ENCODE results near the gene E2F6. TPM values are rescaled to one million over a fixed set of nuclear protein-coding genes. Genes with fewer than 3 reads are reported as not detected.

Gene E2F6
- total and polyA plus RNA-seq, 2 of the 4 experiments (the other 2 are of a cell fraction): 8.2 to 10.9 TPM

- CTCF ChIA-PET: no interaction called here
- no CpG with 5 or more reads among the region's 5 CpGs for WGBS, 2 experiments (ENCODE audit: extremely low coverage in 2 of 2, insufficient read length in 1 of 2)
- no peak for TF ChIP-seq CTCF (conservative IDR thresholded peaks at IDR 0.05; ENCODE audit: low read depth, low read length)
- TF ChIP-seq MAFK (IDR thresholded peaks at IDR 0.05; ENCODE audit: low read depth, low read length): no peak
- no peak for TF ChIP-seq NFE2L2 (IDR thresholded peaks at IDR 0.05; ENCODE audit: low read depth, low read length)
- no peak for TF ChIP-seq ELK1 (IDR thresholded peaks at IDR 0.05; ENCODE audit: borderline replicate concordance, low read depth, low read length)
- TF ChIP-seq BHLHE40 (IDR thresholded peaks at IDR 0.05; ENCODE audit: low read depth, low read length): no peak
- no peak for TF ChIP-seq SMC3 (IDR thresholded peaks at IDR 0.05; ENCODE audit: low read depth, low read length)
- no peak for TF ChIP-seq CHD1 (IDR thresholded peaks at IDR 0.05; ENCODE audit: low read depth, low read length)
- no peak for TF ChIP-seq USF2 (IDR thresholded peaks at IDR 0.05; ENCODE audit: low read depth, low read length)
- TF ChIP-seq RFX5 (IDR thresholded peaks at IDR 0.05; ENCODE audit: low read depth, low read length): no peak
- TF ChIP-seq RCOR1 (IDR thresholded peaks at IDR 0.05; ENCODE audit: insufficient replicate concordance, low read length): no peak
- TF ChIP-seq MAZ (IDR thresholded peaks at IDR 0.05; ENCODE audit: borderline replicate concordance, low read depth, low read length): no peak
- no peak for TF ChIP-seq CEBPB (IDR thresholded peaks at IDR 0.05; ENCODE audit: low read depth, low read length)
- TF ChIP-seq FOS (IDR thresholded peaks at IDR 0.05; ENCODE audit: low read depth, low read length): no peak
- no peak for TF ChIP-seq POLR2A (IDR thresholded peaks at IDR 0.05; ENCODE audit: low read depth, low read length)
These were observed 24.2 kb upstream of the E2F6 start for GRCh38 chr2:11490194-11490593.

More at GRCh38 chr2:11490194-11490593, 24.2 kb upstream of the E2F6 start:
- POLR2A ChIA-PET (ENCODE audit: unreplicated experiment): no interaction called here
- Histone ChIP-seq H4K5ac (ENCODE audit: low read depth, low read length) (no peak overlapping the region), H3K23ac (ENCODE audit: low read depth, low read length) (no peak overlapping the region), H3K4ac (ENCODE audit: low read depth, low read length) (no peak overlapping the region), H3K27me3 (ENCODE audit: control insufficient read depth, insufficient read depth, low read length) (peaks cover 54% of the 10 kb centered on the region), H3K56ac (ENCODE audit: extremely low read depth, insufficient read depth, low read length) (no peak overlapping the region), H3K36me3 (ENCODE audit: control insufficient read depth, insufficient read depth, low read length) (no peaks in the 10 kb centered on the region), H3K18ac (ENCODE audit: low read depth, low read length) (no peak overlapping the region), H2BK15ac (ENCODE audit: low read depth, low read length) (no peak overlapping the region), H2AK5ac (ENCODE audit: low read depth, low read length) (no peak overlapping the region), H3K79me1 (ENCODE audit: low read depth in 1 of 2, low read length in 2 of 2) (no peaks in the 10 kb centered on the region), H3K9me3 (ENCODE audit: control insufficient read depth, insufficient read depth, low read length) (no peaks in the 10 kb centered on the region), H3K9ac (ENCODE audit: low read depth, low read length) (no peak overlapping the region), H4K20me1 (ENCODE audit: insufficient read depth, low read length) (no peaks in the 10 kb centered on the region), H3K4me1 (ENCODE audit: control insufficient read depth, insufficient read depth, low read length) (no peaks in the 10 kb centered on the region), H3K14ac (replicated peaks; ENCODE audit: low read depth, low read length) (no peak overlapping the region), H3K9me1 (ENCODE audit: insufficient read depth, low read length) (no peaks in the 10 kb centered on the region), H2AK9ac (replicated peaks; ENCODE audit: low read depth, low read length, poor library complexity) (no peak overlapping the region), H4K8ac (ENCODE audit: low read depth in 2 of 2, low read length in 2 of 2) (no peak overlapping the region), H2BK120ac (ENCODE audit: low read depth, low read length) (no peak overlapping the region), H3K4me3 (ENCODE audit: insufficient read depth, low read depth, low read length) (no peak overlapping the region), H2BK5ac (ENCODE audit: low read depth, low read length, poor library complexity, severe bottlenecking) (no peak overlapping the region), H3K4me2 (ENCODE audit: low read depth, low read length) (no peak overlapping the region), H4K91ac (ENCODE audit: insufficient read depth, low read depth, low read length) (no peak overlapping the region), H2AFZ (replicated peaks; ENCODE audit: low read length, poor library complexity) (no peak overlapping the region), H3K27ac (ENCODE audit: insufficient read depth, low read length) (no peak overlapping the region), H2BK20ac (ENCODE audit: low read depth, low read length) (no peak overlapping the region)
- dilution Hi-C loops (cut with HindIII; ENCODE audit: low sequenced_read_pairs, unreplicated experiment): no loop called here
- intact Hi-C loops (cut with micrococcal nuclease): no loop called here
- no peak for DNase-seq
- BruUV-seq (replicated peaks): no TSS peak
- in situ Hi-C loops (cut with MboI; ENCODE audit: low sequenced_read_pairs): no loop called here
- no peak for ATAC-seq (ENCODE audit: low read depth)
